GM18907 (cell line): ENCODE data around the gene VGLL3.
"Not testable (repeated sequence)": the region's sequence is repeated elsewhere in the genome, so short reads cannot be mapped to it uniquely, and the experiment has no call there.

Source experiments
- ATAC-seq: cut with Tn5 transposase; IDR thresholded peaks from one replicate; pipeline ENCODE4 v1.9.1; 2021; ENCODE audit warnings: mild to moderate bottlenecking, moderate library complexity; ENCODE audit not compliant: unreplicated experiment

VGLL3 gene

DNA sequence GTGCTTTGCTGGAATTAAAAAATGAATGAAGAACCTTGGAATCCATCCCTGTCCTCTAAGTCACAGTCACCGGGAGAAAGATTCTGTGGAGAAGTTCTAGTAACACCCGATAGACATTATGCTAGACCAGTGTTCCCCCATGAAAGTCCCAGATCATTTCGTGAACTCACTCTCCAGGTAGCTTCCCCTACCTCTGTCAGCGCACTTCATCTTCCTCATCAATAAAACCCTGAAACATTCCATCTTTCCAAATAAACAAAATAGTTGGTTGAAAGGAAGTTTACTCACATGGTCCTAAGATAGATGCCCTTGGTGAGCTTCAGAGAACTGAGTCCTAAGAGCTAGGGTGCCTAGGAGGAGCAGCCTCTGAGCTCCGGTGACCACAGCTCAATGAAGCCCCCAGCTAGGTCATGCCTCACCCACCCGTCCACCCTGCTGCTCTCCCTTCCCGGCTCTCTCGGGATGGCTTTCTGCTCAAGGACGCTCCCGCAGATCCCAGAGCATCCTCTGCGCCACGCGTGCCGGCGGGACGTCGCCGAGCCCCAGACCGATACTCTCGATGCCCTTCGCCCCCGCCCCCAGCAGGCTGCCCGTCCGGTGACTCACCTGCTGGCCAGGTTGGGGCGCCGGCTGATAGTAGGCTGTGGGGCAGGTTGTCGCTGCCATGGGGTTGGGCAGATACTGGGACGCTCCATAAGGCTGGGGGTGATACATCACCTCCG lies 776 bp downstream of the VGLL3 start:
- ATAC-seq: peak; percentile 12

- no peak for ATAC-seq
These were observed 1.3 kb downstream of the VGLL3 start for GRCh38 chr3:86989611-86990010.

DNA sequence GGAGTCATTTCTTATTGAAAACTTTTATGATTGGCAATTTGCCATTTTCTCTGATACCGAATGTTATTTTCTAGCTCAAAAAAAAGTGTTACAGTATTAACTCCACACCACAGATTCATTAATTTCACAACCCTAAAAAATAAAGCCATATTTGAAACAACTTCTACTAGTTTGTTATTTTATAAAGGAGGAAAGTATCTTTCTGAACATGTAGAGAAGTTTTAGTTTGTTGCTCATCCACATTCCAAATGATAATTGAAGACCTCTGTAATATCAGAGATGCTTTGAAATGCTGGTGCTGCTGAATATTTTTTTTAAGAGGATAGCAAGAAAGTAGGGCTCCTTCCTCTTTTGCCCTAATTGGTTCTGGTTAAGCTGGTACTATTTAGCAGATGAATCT lies 1.9 kb downstream of the VGLL3 start:
- ATAC-seq: no peak

DNA sequence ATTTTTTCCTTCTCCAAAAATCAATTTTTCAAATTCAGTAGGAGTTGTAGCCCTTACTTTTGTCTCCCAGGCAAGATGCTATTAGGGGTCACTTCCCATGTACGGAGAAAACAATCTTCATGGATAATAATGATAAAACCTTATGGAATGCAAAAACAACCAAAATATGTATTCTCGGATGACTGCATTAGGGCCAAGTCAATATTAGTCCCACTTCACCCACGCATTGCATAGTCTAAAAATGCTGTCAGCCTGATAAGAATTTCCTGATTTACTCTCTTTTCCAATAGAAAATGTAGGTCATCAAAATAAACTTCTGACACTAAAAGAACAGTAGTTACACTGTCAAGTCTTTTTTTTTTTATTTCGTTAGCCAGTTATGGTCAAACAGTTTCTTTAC lies 2.7 kb downstream of the VGLL3 start:
- no peak for ATAC-seq

DNA sequence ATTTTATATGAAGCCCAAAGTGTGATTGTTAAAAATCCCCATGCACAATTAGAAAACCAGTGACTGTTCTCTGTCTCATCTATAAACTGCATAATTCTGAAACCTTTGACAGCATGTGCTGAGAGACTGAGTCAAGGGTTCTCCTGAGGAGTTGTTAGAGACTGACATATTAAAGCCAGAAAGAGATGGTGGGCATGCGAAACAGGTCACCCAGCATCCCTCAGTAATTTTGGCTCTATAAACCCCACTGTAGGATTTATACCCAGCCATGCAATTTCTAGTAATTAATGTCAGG lies 3.6 kb downstream of the VGLL3 start:
- no peak for ATAC-seq

GRCh38 chr3:86986671-86987420 lies 4.1 kb downstream of the VGLL3 start:
- no peak for ATAC-seq

DNA sequence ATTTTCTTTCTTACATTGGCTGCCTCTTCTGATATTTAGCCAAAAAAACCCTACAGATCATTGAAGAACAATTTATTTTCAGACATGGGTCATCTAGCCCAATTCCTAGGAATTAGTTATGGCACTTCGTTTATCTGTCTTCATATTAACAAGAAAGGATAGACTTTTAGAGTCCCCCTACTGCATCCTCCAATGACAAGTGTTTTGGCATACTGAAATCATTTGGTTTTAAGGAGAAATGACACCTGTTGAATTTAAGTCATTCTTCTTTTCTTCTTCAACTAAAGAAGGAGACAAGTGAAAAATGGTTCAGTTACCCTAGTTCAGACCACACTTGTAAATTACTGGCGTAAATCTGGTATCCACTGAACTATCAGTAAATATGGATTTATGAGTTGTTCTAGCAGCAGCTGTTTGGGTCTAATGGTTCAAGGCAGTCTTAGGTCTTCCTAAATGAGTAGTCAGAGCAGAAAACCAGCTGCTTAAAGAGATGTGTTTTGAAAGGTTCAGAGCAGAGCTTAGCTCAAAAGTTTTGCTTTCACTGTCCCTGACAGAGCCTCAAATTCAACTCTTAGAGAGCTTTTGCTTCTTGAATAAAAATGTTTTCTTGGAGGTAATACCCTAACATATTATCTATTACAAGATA lies 5.6 kb downstream of the VGLL3 start:
- ATAC-seq: no peak

GRCh38 chr3:86984271-86984670 lies 6.7 kb downstream of the VGLL3 start:
- no peak for ATAC-seq

DNA sequence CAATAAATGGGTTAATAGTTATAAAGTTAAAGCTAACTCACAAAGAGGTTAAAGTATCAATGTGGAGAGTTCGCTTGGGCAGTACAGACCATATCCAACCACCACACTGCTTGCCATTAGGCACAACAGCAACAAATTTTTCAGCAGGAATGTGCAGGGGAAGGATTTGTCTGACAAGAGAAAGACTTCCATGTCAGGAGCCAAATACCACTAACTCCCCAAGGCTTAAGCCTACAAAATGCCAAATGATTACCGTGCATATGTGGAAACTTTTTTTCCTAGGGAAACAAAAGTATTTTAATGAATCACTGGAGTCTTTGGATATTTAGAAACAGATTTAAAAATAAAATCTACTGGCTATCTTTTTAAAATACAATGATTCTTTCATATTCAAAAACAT lies 8.1 kb downstream of the VGLL3 start:
- no peak for ATAC-seq

DNA sequence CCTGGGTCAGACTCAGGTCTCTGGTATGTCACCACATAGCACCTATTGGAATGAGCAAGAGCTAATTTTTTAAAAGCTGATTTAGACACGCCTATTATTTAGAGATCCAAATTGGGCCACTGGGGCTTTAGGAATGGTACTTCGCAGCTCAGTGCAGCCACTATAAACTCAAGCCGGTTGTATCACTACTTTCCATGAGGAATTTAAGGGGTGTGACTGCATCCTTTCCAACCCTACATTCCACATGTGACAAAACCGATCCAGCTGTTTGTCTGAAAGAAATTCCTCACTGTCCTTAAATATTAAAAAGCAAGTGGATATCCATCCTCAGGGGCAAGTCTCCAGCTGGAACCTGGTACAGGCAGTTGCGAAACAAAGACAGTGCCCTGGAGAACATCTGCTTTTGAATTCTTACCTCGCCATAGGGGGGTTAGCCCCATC lies 12.8 kb downstream of the VGLL3 start:
- ATAC-seq: no peak

DNA sequence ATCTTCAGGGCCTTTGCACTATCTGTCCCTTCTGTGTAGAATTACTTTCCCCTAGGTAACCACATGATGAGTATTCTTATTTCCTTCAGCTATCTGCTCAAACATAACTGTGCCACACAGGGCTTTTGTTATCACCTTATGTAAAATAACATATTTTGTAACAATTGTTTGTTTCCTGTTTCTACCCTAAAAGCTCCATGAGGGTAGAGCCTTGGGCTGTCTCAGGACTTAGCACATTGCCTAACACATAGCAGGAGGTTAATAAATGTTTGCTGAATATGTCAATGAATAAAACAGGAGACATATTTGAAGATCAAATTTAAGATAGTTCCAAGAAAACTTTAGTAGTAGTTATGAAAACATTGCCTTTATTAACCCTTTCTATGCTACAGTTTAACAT lies 14.7 kb downstream of the VGLL3 start:
- ATAC-seq: no peak

DNA sequence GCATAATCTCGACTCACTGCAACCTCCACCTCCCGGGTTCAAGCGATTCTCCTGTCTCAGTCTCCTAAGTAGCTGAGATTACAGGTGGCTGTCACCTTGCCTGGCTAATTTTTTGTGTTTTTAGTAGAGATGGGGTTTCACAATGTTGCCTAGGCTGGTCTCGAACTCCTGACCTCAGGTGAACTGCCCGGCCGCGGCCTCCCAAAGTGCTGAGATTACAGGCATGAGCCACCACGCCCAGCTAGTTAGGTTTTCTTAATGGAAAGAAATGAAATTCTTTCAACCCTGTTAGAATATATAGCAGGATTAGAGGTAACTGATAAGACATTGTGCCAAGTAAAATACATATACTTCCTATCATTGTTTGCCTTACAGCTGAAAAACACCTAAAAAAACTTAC lies 16.8 kb downstream of the VGLL3 start:
- ATAC-seq: not testable (repeated sequence)

GRCh38 chr3:86973440-86973839 lies 17.5 kb downstream of the VGLL3 start:
- no peak for ATAC-seq

- peak; percentile 64 for ATAC-seq
These were observed 21.3 kb downstream of the VGLL3 start for GRCh38 chr3:86969500-86970189.

DNA sequence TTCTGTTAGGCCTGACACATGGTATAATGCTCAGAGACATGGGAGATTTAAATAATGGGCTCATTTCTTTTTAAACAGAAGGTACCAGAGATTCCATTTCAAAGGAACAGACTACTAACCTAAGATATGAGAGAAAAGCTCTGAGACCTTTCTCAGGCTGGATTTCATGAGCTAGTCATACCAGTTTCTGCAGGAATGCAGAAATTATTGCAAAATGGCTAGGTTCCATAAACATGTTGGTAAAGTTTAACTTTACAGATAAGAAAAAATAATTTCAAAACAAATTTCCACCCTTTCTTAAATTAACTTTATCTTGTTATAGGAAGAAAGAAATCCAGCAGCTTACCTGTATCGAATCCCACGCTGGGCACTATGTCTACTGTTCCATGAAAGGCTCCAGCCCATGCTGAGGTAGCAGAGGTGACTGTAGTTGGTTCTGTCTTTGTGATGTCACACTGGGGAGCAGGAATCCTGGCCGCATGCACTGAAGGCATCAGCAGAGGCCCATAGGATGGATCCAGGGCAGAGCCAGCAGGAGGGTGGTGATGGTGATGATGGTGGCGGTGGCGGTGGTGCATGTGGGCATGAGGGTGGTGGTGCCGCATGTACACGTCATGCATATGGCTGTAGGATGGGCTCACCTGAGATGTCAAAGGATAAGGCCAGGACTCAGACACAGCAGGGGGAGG lies 22.6 kb downstream of the VGLL3 start:
- ATAC-seq: no peak

- ATAC-seq: no peak
These were observed 23.9 kb downstream of the VGLL3 start for GRCh38 chr3:86967062-86967461.

- ATAC-seq: no peak
These were observed 25.8 kb downstream of the VGLL3 start for GRCh38 chr3:86965166-86965565.

- ATAC-seq: no peak
These were observed 27.3 kb downstream of the VGLL3 start for GRCh38 chr3:86963611-86964010.

DNA sequence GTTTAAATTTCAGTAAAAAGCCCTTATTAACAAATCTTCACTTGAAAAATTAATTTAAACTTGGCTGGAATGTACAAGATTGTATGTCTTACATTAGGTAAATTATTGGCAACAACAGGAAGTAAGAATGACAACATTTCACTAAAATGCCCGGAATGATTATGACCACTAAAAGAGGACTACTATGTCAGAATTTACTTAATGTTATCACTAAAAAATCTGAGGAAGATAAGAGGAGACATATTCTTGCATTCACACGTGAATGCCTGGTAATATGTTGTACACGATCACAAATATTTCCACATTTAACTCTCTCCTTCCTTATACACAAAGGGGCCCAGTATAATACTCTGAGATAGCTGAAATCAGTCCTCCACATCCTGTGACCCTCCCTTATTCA lies 29.7 kb downstream of the VGLL3 start:
- no peak for ATAC-seq

GRCh38 chr3:86960550-86960949 lies 30.4 kb downstream of the VGLL3 start:
- ATAC-seq: no peak

DNA sequence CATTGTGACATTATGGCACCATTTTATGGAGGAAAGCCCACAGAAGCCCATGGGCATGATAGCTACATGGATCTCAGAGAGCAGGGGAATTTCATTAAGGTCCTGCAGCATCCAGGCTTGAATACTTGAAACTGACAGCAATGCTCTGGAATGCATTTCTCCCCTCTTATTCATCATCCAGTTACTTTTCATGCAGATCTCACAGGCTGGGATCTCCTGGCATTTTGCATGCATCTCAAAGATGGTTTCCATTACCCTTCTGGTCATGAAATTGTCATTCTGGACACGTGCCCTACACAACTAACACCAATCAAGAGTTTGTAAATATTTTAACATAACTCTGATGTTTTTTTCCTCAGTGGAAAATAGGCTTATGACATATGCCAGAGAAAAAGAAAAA lies 32.4 kb downstream of the VGLL3 start:
- no peak for ATAC-seq
